NCI-H1417 treated with DMSO at 0.1 percent for 48 hours (cell line): ENCODE measurements around the gene TMA16.
"Not testable (repeated sequence)": the region's sequence is repeated elsewhere in the genome, so short reads cannot be mapped to it uniquely, and the experiment has no call there.

Source experiments
- DNase-seq: peaks from one replicate; lab custom pipeline; 2025; lab: John Stamatoyannopoulos, UW

TMA16 gene

DNA sequence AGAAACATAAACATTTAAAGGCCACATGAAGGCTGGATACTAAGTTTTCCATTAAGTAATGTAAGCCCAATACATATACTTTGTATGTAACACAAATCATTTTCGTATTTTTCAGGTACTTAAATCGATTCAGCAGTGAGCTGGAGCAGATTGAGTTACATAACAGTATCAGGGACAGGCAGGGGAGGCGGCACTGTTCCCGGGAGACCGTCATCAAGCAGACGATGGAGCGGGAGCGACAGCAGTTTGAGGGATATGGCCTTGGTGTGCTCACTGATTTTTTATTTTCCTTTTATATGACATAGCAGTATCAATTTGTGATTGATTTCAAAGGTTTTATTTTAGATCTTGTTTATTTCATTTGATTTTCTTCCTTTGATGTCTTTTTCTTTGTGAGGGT is 20.7 kb downstream of the TMA16 start:
- no peak for DNase-seq

DNA sequence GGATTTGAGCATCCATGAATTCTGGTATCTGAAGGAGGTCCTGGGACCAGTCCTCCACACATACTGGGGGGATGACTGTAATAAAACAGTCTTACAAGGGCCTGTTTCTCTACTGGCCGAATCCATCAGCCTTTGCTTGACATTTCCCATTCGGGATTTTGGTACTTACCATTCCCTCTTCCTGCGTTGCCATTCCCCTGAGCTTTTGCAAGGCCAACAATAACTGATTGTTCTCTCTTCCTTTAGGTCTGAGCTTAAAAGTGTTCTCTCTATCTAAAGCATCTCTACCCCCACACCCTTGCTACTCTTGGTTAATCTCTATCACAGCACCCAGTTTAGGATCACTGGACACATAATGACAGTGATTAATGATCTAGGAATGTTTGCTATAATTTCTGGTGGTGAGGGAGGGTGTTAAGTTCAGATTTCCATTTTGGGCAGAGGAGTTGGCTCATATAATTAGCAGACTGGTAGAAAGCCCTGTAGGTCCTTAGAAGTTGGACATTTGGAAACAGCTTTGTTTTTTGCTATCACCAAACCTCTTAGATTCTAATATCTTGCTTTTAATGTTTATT is 29.4 kb downstream of the TMA16 start:
- DNase-seq = no peak

DNA sequence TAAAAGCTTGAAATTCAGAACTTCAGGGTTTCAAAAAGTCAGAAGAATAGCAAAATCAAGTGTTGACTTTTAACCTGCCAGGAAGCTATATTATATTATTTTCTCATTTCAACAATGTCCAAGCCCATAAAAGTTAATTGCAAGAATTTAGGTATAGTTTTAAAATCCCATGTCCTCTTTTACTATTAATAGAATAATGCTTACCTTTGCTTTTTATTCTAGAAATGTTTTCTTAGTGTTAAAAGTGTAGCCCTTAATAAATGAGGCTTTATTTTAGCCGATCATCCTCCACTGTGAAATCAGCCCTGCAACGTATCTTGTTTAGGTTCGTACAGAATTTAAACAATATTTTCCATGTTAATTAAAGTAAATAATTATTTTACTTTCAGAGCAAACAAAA is 31.5 kb downstream of the TMA16 start:
- no peak for DNase-seq

- no peak for DNase-seq
These were observed 32.7 kb downstream of the TMA16 start for GRCh38 chr4:163527172-163527571.

DNA sequence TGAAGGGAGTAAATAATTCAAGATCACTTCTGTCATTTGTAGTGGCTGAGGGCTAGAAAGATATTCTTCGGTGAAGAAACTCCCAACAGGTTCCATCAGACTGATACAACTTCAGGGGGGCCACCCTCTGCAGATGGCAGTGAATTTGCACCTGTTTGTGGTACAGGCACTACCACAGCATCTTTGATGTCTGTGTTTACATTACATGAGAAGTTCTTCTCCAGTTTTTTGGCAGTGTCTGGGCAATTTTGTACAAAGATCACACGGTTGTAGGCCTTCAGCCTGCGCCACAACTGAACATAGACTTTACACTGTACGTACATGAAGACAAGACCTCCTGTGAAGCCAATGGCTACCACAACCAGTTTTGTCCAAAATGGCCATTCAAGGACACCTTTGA is 34.2 kb downstream of the TMA16 start:
- DNase-seq = no peak

DNA sequence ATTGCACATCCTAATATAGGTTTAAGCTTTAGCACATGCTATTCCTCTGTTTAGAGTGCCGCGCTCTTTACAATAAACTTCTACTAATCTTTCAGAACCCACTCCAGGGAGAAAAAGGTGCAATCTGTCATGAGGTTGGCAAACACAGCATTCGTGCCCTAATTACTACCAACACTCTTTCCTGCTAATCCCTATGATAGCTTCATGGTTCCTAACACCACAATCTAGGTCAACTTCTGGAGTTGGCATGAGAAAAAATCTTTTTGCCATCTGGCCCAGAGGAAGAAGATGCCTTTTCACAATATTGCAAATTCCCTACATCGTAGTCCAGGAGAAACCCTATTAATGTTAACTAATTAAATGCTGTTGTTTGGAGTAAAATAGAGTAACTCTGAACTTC is 39.6 kb downstream of the TMA16 start:
- no peak for DNase-seq

DNA sequence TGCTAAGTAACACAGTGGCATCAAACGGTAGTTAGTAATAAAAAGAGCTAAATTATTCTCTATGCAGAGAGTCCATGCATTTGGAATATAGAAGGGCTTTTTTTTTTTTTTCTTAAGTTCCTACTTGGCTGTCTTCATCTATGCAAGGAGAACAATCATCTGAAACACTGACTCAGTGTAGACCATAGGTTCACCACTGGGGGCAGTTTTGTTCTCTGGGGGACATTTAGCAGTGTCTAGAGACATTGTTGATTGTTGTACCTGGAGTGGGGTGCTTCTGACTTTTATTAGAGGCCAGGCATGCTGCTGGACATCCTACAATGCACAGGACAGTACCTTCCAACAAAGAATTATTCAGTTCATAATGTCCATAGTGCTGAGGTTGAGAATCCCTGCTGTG is 41.2 kb downstream of the TMA16 start:
- no peak for DNase-seq

GRCh38 chr4:163536091-163536490 is 41.6 kb downstream of the TMA16 start:
- no peak for DNase-seq

DNA sequence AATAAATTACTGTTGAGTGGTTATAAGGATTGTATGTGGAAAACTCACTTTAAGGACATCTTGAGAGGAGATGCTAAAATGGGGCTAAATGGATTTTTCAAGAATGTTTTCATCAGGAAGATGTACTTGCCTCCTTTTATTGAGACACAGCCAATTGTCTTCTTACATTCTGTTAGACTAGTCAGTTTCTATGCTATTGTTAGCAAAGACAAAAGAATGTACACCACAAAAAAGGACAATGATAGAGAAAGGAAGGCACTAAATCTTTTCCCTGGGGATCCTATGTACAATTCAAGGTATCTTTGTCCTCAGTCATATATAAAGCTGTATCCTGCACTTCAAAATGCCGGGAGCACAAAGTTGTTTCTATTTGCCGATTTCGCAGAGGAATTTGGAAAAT is 42.6 kb downstream of the TMA16 start:
- DNase-seq = no peak

GRCh38 chr4:163538820-163539219 is 44.3 kb downstream of the TMA16 start:
- DNase-seq = not testable (repeated sequence)

- no peak for DNase-seq
These were observed 46.0 kb downstream of the TMA16 start for GRCh38 chr4:163540448-163540847.

DNA sequence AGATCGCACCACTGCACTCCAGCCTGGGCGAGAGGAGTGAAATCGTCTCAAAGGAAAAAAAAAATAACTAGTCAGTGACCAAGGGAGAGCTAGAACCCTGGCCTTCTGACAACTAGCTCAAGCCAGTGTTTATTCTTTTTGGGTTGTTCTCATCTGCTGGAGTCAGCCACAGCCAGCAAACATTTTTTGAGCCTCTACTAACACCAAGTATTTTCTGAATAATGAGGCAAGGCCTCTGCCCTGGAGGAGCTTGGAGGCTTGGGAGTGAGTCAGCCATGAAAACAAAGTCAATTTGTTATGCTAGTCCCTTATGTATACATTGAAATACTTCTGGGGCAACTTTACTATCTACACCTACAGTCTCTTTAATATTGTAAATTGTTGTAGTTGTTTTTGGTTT is 46.5 kb downstream of the TMA16 start:
- DNase-seq = no peak

DNA sequence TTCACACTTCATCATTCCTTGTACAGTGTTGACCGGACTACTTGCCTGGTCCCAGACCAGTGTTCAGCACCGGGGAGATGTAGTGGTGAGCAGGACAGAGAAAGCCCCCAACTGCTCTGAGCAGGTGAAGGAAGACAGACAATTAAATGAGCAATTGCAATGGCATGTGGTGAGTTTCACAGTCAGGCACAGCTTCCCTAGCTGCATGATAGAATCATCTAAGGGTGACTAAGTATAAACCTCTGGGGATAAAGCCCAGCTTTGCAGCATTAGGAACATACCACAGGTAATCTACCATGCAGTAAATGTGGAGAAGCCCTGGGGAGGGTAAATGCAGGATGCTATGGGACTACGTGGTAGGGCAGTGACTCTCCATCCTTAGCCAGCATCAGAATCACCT is 47.8 kb downstream of the TMA16 start:
- DNase-seq = no peak

DNA sequence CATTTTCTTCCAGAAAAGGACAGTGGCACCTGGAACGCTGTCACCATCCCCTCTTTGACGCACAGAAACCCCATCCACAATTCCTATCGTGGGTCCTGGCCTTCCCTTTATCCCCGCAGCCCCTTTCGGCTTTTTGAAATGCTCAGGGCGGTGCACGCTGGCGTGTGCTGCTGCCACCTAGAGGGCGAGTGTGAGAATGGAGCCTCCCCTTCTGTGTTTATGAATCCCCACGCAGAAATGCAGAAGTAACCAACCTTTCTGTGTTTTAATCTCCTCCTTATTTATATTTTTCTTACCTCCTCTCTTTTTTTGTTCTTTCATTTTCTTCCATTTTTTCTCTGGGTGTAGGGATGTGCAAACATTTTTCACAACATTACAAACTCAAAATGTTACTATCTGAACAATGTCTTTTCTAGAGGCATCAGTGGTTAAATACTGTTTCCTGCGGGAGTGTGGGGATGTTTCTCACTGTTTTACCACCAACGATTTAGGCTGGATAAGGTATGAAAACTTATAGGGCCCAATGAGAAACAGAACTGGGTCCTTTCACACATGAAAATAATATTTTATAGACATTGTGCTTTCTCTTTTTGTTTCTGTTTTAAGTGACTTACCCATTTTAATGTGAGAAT is 50.0 kb downstream of the TMA16 start:
- no peak for DNase-seq

- DNase-seq = peak; percentile 34
These were observed 54.2 kb downstream of the TMA16 start for GRCh38 chr4:163548481-163549243.

DNA sequence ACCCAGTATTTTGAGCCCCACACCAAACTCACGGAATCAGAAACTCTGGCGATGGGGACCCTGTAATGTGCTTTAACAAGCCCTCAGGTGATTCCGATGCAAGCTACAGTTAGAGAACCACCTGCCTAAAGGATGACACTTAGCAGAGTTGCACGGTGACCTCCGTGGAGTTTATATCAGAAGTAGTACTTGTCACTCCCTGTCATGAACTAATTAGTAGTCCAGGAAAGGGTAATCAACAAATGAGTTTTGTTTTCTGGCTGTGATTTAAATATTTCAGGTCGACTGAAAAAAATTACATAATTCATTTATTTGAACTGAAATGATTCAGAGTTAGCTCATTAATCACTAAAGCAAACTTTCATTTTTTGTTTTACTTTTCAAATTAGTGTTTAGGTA is 56.4 kb downstream of the TMA16 start:
- DNase-seq = no peak

DNA sequence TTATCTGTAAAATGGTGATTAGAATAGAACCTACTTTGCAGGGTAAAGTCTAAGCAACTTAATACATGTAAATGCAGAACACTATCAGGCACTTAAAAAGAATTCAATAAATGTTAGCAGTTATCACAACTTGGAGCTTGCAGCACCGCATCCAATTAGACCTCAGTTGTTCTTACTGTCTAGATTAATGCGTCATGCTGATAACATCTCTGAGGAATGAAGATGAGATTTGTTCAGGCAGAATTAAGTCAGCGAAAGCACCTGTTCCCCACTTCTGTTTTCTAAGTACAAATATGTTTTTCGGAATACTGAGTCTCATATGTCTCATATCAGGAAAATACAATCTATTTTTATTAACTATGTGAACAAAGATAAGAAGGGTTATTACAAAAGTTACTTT is 58.7 kb downstream of the TMA16 start:
- DNase-seq = no peak

DNA sequence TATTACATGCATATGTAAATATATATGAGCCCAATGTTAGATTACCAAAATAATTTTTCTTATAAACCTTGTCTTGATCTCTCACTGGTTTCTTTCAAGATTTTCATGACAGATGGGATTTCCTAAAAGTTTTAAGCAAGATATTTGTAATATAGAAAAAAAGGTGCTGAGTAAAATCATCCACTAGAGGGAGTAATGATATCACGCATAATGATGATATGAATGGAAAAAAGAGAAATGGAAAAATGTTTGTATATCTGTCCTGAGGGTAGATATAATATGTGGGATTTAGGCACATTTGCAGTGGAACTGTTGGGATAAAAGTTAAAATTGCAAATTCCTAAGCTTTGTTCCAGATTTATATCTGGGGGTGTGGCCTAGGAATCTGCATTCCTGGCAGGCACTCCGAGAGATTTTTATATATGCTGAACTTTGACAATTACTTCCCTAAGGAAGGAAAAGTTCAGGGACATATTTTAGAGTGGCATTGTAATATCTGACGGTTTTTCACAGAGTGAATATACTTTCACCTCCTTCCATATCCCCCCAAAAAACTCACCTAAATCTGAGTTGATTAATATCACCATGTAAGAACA is 60.5 kb downstream of the TMA16 start:
- peak; percentile 46 for DNase-seq

DNA sequence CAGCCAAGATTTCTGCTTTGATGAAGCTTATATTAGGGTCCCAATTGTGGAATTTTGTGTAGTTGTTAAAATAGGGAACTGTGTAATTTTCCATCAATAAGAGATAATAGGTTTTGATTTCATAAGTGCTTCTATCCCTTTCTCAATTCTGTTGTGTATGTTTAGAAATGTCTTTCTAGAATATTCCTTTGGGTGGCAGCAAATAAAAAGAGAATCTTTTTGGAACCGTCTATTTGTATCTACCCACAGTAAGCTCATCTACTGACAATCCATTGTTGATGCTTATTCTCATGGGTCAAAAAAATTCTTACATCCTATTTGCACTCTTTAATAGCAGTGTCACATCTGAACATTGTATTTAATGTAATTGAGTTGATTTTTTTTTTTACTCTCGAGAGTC is 61.7 kb downstream of the TMA16 start:
- peak; percentile 37 for DNase-seq

- no peak for DNase-seq
These were observed 62.3 kb downstream of the TMA16 start for GRCh38 chr4:163556650-163557391.

- DNase-seq = no peak
These were observed 64.1 kb downstream of the TMA16 start for GRCh38 chr4:163558539-163559044.

GRCh38 chr4:163562496-163562895 is 68.0 kb downstream of the TMA16 start:
- no peak for DNase-seq
